Fibroblast of the aortic adventitia (primary cell): Measurements from ENCODE around the gene PLA2G4E. TPM values are rescaled to one million over a fixed set of nuclear protein-coding genes. Genes with fewer than 3 reads are reported as not detected.

ENCODE experiments used
- DNase-seq: peaks from one replicate; pipeline ENCODE4 v3.0.0-alpha.2; 2010; ENCODE audit warnings: low read depth
- H3K4me3 ChIP-seq: 2 replicates; pipeline ENCODE4 v1.5.1; 2011; ENCODE audit warnings: low read depth, mild to moderate bottlenecking, control low read depth, low read length, moderate library complexity
- CTCF ChIP-seq: IDR thresholded peaks from 2 replicates; pipeline ENCODE4 v1.5.1; 2011; ENCODE audit warnings: mild to moderate bottlenecking, low read length, control low read depth, inconsistent platforms; ENCODE audit not compliant: insufficient read depth
- total RNA-seq: library from RNA; depleted of rRNA; stranded (reverse); fragments of >200 nt; gene quantifications from 2 replicates; pipeline ENCODE4 v1.2.3, GENCODE V29; 2012; ENCODE audit warnings: low replicate concordance

PLA2G4E gene
- total RNA-seq, 1 donor: not detected

DNA sequence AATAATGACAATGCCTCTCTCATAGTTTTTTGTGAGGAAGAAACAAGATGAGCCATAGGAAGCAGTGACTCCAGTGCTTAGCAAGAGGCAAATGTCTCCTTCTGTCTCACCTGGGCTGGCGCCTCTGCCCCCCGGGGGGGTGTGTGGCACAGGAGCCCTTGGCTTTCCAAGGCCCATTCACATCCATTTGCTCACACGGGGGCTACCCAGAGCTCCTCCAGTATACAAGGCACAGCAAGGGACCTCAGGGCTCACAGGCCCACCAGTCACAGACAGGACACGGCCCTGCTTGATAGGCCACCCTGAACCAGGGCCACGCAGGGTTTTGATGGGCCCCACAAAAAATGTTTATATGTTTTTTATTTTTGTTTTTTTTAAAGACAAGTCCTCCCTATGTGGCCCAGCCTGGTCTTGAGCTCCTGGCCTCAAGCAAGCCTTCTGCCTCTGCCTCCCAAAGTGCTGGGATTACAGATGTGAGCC is 26.6 kb downstream of the PLA2G4E start:
- DNase-seq: no peak
- no peak for TF ChIP-seq CTCF
- H3K4me3 ChIP-seq: no peak overlapping the region

DNA sequence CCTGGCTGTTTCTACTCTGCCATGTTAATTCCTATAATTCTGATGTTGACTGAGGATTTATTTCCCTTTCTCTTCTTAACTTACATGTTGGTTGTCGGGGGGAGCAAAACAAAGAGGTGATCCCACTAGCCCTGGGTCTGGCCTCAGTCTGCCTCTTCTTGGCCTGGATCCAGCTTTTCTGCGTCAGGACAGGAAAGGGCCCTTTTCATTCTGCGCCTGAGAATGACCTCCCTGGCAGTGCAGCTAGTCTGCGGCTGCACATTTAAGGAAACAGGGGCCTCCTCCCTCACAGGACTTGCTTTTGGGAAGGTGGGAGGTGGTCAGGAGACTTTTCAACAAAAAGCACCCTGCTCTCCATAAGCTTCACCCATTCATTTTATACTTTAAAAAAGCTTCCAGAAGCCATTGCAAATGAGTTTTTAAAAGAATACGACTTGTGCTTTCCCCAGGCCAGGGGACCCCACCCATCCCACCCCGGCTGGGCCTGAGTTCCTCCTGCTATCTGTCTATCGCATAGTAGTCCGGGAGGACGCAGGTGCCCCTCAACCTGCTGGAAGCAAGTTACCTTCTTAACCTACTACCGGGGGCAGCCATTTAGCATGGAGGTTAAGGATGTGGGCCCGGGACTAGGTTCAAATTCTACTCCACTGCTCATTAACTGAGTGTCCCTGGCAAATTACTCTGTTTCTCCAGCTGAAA is 27.2 kb downstream of the PLA2G4E start:
- DNase-seq: no peak
- TF ChIP-seq CTCF: no peak
- no peak overlapping the region for H3K4me3 ChIP-seq

DNA sequence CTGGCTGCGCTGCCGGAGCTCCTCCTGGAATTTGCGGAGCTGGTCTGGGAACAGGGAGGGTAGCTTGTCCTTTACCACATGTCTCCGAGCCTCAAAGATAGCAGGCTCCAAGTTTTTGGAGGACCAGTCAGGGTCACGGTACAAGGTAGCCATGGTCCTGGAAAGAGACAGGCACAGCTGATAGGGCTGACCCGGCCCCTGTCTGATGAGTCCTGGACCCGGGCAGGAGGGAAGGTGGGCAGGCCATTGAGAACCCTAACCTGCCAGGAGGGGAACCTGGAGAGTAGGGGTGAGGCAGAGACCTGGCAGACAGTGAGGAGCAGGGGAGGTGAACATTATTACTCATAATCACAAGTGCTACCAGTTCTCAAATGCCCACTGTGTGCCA is 28.0 kb downstream of the PLA2G4E start:
- no peak overlapping the region for H3K4me3 ChIP-seq
- no peak for TF ChIP-seq CTCF
- no peak for DNase-seq

DNA sequence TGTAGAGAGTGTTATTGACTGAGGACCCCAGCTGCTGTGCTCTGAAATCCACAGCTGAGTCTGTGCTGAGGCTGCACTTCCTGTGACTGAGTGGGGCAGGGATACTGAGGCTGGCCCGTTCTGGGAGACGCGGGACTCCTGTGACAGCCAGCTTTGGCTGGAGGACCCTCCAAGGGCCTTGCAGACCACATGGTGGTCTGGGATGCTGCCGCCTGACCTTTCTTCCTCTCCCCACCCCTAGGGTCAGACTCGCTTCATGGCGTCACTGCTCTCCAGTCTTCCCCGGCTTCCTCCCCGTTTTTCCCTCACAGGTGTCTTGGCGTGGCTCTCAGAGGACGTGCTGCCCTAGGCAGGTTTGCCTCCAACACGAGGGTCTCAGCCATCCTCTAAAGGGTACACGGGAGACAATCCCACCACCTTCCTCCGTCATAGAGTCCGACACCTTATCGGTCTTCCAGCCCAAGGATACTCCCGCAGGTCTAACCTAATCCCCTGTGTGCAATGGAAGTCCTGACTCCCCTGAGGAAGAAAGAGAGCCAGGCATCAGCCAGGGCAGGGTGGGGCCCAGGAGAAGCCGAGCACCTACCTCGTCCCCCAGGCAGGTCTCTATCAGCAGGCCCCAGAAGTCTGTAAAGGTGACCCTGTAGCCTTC is 28.6 kb downstream of the PLA2G4E start:
- no peak overlapping the region for H3K4me3 ChIP-seq
- TF ChIP-seq CTCF: no peak
- no peak for DNase-seq

DNA sequence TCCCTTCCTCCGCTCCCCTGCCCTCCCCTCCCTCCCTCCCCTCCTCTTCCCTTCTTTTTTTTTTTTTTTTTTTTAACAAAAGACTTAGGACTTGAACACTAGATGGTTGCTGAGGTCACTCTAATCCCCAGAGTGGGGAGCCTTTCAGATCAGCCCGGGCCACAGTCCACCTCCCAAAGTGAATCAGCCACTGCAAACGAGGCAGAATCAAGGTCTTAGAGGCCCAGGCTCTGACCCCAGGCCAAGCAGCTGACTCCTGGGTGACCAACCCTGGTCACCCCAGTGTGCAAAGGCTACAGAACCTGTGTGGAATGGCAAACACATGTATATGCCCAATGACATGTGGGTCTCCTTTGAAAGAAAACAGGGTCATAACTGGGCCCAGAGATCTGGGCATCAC is 30.2 kb downstream of the PLA2G4E start:
- no peak for DNase-seq
- TF ChIP-seq CTCF: no peak
- no peak overlapping the region for H3K4me3 ChIP-seq

DNA sequence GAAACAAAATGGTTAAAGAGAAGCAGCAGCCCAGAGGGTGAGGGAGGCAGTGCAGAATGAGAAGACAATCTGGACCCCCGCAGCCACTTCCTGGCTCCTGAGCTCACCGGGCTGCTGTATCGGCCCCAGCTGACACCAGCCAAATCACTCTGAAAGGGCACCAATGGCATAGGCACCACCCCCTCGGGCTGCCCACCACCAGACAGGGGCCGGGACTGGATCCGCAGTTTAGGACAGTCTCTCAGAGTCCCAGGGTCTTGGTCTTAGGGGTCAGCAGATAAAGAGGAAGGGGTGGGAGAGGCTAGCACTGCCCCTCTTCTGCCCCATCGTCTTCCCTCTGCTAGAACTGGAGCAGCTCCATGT is 30.6 kb downstream of the PLA2G4E start:
- no peak for TF ChIP-seq CTCF
- no peak for DNase-seq

More for the DNA sequence above, 30.6 kb downstream of the PLA2G4E start:
- no peak overlapping the region for H3K4me3 ChIP-seq
